Measurements from ENCODE around the gene TEN1. TPM values are rescaled to one million over a fixed set of nuclear protein-coding genes. Genes with fewer than 3 reads are reported as not detected.

TEN1 gene
- total and polyA plus RNA-seq, 2 of the 13 experiments (the other 11 are each of a cell fraction or from before 2014, with no cell fraction given): 18.0 to 21.3 TPM

DNA sequence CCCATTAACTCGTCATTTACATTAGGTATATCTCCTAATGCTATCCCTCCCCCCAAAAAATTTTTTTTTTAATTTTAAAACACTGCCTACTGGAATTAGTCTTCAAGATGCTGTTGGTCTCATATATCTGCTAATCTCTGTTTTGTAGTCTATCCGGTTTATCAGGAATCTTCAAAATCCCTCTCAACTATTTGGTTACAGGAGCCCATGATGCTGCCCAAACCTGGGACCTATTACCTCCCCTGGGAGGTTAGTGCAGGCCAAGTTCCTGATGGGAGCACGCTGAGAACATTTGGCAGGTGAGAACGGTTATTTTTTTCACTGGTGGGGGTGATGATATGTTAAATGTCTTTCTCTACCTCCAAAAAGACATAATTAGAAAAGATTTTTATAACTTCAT lies 6.9 kb downstream of the TEN1 start:
- H3K36me3 ChIP-seq (replicated peaks in 1 of 2; ENCODE audit: control insufficient read depth in 1 of 2, insufficient read depth in 2 of 2, low read length in 2 of 2): peaks cover 1 to 9% of the 10 kb centered on the region in 2 experiments; a peak in 3 of 5 replicates
- no peak for FAIRE-seq
- peaks cover 51% of the 10 kb centered on the region for H3K4me1 ChIP-seq (ENCODE audit: insufficient read depth, low read length)
- TF ChIP-seq ZSCAN31 (CRISPR knock-in tag; IDR thresholded peaks at IDR 0.05; ENCODE audit: low read depth): no peak
- TF ChIP-seq, protein P1, sequence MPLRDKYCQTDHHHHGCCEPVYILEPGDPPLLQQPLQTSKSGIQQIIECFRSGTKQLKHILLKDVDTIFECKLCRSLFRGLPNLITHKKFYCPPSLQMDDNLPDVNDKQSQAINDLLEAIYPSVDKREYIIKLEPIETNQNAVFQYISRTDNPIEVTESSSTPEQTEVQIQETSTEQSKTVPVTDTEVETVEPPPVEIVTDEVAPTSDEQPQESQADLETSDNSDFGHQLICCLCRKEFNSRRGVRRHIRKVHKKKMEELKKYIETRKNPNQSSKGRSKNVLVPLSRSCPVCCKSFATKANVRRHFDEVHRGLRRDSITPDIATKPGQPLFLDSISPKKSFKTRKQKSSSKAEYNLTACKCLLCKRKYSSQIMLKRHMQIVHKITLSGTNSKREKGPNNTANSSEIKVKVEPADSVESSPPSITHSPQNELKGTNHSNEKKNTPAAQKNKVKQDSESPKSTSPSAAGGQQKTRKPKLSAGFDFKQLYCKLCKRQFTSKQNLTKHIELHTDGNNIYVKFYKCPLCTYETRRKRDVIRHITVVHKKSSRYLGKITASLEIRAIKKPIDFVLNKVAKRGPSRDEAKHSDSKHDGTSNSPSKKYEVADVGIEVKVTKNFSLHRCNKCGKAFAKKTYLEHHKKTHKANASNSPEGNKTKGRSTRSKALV (CRISPR knock-in tag; IDR thresholded peaks at IDR 0.05): no peak
- TF ChIP-seq, protein P2, sequence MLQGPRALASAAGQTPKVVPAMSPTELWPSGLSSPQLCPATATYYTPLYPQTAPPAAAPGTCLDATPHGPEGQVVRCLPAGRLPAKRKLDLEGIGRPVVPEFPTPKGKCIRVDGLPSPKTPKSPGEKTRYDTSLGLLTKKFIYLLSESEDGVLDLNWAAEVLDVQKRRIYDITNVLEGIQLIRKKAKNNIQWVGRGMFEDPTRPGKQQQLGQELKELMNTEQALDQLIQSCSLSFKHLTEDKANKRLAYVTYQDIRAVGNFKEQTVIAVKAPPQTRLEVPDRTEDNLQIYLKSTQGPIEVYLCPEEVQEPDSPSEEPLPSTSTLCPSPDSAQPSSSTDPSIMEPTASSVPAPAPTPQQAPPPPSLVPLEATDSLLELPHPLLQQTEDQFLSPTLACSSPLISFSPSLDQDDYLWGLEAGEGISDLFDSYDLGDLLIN (CRISPR knock-in tag; IDR thresholded peaks at IDR 0.05; ENCODE audit: borderline replicate concordance): no peak
- TF ChIP-seq, protein P3, sequence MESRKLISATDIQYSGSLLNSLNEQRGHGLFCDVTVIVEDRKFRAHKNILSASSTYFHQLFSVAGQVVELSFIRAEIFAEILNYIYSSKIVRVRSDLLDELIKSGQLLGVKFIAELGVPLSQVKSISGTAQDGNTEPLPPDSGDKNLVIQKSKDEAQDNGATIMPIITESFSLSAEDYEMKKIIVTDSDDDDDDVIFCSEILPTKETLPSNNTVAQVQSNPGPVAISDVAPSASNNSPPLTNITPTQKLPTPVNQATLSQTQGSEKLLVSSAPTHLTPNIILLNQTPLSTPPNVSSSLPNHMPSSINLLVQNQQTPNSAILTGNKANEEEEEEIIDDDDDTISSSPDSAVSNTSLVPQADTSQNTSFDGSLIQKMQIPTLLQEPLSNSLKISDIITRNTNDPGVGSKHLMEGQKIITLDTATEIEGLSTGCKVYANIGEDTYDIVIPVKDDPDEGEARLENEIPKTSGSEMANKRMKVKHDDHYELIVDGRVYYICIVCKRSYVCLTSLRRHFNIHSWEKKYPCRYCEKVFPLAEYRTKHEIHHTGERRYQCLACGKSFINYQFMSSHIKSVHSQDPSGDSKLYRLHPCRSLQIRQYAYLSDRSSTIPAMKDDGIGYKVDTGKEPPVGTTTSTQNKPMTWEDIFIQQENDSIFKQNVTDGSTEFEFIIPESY (CRISPR knock-in tag; IDR thresholded peaks at IDR 0.05): no peak
- TF ChIP-seq, protein P4, sequence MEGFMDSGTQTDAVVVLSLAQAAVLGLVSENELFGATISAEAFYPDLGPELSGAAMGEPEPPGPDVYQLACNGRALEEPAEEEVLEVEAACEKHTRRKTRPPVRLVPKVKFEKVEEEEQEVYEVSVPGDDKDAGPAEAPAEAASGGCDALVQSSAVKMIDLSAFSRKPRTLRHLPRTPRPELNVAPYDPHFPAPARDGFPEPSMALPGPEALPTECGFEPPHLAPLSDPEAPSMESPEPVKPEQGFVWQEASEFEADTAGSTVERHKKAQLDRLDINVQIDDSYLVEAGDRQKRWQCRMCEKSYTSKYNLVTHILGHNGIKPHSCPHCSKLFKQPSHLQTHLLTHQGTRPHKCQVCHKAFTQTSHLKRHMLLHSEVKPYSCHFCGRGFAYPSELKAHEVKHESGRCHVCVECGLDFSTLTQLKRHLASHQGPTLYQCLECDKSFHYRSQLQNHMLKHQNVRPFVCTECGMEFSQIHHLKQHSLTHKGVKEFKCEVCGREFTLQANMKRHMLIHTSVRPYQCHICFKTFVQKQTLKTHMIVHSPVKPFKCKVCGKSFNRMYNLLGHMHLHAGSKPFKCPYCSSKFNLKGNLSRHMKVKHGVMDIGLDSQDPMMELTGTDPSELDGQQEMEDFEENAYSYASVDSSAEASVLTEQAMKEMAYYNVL (CRISPR knock-in tag; IDR thresholded peaks at IDR 0.05; ENCODE audit: borderline replicate concordance): no peak
- TF ChIP-seq, protein P5, sequence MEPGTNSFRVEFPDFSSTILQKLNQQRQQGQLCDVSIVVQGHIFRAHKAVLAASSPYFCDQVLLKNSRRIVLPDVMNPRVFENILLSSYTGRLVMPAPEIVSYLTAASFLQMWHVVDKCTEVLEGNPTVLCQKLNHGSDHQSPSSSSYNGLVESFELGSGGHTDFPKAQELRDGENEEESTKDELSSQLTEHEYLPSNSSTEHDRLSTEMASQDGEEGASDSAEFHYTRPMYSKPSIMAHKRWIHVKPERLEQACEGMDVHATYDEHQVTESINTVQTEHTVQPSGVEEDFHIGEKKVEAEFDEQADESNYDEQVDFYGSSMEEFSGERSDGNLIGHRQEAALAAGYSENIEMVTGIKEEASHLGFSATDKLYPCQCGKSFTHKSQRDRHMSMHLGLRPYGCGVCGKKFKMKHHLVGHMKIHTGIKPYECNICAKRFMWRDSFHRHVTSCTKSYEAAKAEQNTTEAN (CRISPR knock-in tag; conservative IDR thresholded peaks at IDR 0.05): no peak
- TF ChIP-seq MEIS2 (CRISPR knock-in tag; IDR thresholded peaks at IDR 0.05): no peak
- TF ChIP-seq U2AF1 (optimal IDR thresholded peaks at IDR 0.05; ENCODE audit: low read depth, low read length): no peak
- no peak for TF ChIP-seq ZSCAN30 (CRISPR knock-in tag; IDR thresholded peaks at IDR 0.05)
- TF ChIP-seq XRCC5 (optimal IDR thresholded peaks at IDR 0.05; ENCODE audit: low read length): no peak
- TF ChIP-seq, protein P6, sequence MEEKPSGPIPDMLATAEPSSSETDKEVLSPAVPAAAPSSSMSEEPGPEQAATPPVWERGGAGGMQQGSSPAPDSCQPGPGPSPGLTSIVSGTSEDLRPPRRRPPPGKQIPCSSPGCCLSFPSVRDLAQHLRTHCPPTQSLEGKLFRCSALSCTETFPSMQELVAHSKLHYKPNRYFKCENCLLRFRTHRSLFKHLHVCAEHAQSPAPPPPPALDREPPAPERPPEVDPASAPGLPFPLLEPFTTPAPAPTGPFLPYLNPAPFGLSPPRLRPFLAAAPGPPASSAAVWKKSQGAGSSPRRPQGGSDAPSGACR (CRISPR knock-in tag; IDR thresholded peaks at IDR 0.05): no peak
- TF ChIP-seq, protein P7, sequence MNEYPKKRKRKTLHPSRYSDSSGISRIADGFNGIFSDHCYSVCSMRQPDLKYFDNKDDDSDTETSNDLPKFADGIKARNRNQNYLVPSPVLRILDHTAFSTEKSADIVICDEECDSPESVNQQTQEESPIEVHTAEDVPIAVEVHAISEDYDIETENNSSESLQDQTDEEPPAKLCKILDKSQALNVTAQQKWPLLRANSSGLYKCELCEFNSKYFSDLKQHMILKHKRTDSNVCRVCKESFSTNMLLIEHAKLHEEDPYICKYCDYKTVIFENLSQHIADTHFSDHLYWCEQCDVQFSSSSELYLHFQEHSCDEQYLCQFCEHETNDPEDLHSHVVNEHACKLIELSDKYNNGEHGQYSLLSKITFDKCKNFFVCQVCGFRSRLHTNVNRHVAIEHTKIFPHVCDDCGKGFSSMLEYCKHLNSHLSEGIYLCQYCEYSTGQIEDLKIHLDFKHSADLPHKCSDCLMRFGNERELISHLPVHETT (CRISPR knock-in tag; conservative IDR thresholded peaks at IDR 0.05): no peak
- TF ChIP-seq SP2 (CRISPR knock-in tag; IDR thresholded peaks at IDR 0.05): no peak
- no peaks in the 10 kb centered on the region for H4K20me1 ChIP-seq (ENCODE audit: insufficient read depth, low read length)
- no peak for DNase-seq (ENCODE audit: low spot score)
- WGBS (ENCODE audit: low lambda C conversion rate): 96% methylated on average over 4 of the region's 4 CpGs
- H3K27me3 ChIP-seq (ENCODE audit: control insufficient read depth in 1 of 2, insufficient read depth in 2 of 2, low read length in 2 of 2): no peaks in the 10 kb centered on the region
- ChIA-PET POLR2A (interaction anchor here (11.5 kb wide), 1 partner anchor 13 kb away, joined by 481 read pairs; the partner anchor contains the start of gene CDK3), CTCF (ENCODE audit: low intra/inter-chr PET ratio, low total read pairs) (no interaction called here)
- H3K27ac ChIP-seq (ENCODE audit: extremely low read length, insufficient read depth, low read length): no peak overlapping the region
- ATAC-seq: no peak
- BruUV-seq (replicated peaks): no TSS peak
- no peak overlapping the region for H3K9ac ChIP-seq (ENCODE audit: insufficient read depth, low read depth, low read length)
- intact Hi-C loops (cut with micrococcal nuclease; ENCODE audit: unreplicated experiment): no loop called here
- in situ Hi-C loops (cut with HindIII; ENCODE audit: extremely low pct_ligation_motif_present, low pct_unique_long_range_greater_than_20kb): no loop called here
- no peaks in the 10 kb centered on the region for H3K9me3 ChIP-seq (ENCODE audit: low read length)
- H3K4me2 ChIP-seq (ENCODE audit: low read depth, low read length): no peak overlapping the region
- H3K4me3 ChIP-seq (replicated peaks in 1 of 3; ENCODE audit: insufficient read depth in 1 of 3, low read depth in 2 of 3, low read length in 3 of 3): no peak overlapping the region
- no peaks in the 10 kb centered on the region for H3K79me2 ChIP-seq (ENCODE audit: insufficient read depth, low read length)
- no peak overlapping the region for H2AFZ ChIP-seq (ENCODE audit: low read length)

All from HepG2 (cell line).